Activated CD4-positive, CD25-positive, alpha-beta regulatory T cell treated with anti-CD3 and anti-CD28 coated beads, Interleukin-2, amount 50 U/mL, for 72 hours (primary cell): ENCODE data around the gene SH2D5.
"Not testable (repeated sequence)": the region's sequence is repeated elsewhere in the genome, so short reads cannot be mapped to it uniquely, and the experiment has no call there.

Experiments
- DNase-seq: peaks from one replicate; pipeline ENCODE4 v3.0.0; 2021

The SH2D5 gene

GRCh38 chr1:20727746-20728316 lies 4.7 kb downstream of the SH2D5 start:
- DNase-seq, result no peak

GRCh38 chr1:20726932-20727745 lies 5.4 kb downstream of the SH2D5 start:
- no peak for DNase-seq

GRCh38 chr1:20726118-20726911 lies 6.2 kb downstream of the SH2D5 start:
- DNase-seq, result no peak

- DNase-seq, result no peak
These were observed 7.0 kb downstream of the SH2D5 start for GRCh38 chr1:20725189-20726117.

GRCh38 chr1:20724364-20725188 lies 7.9 kb downstream of the SH2D5 start:
- no peak for DNase-seq

GRCh38 chr1:20723537-20724363 lies 8.8 kb downstream of the SH2D5 start:
- DNase-seq, result no peak

GRCh38 chr1:20723159-20723536 lies 9.4 kb downstream of the SH2D5 start:
- no peak for DNase-seq

GRCh38 chr1:20721117-20722061 lies 11.1 kb downstream of the SH2D5 start:
- no peak for DNase-seq

- no peak for DNase-seq
These were observed 11.8 kb downstream of the SH2D5 start for GRCh38 chr1:20720631-20721091.

- no peak for DNase-seq
These were observed 12.5 kb downstream of the SH2D5 start for GRCh38 chr1:20719871-20720620.

GRCh38 chr1:20719261-20719660 lies 13.2 kb downstream of the SH2D5 start:
- peak; percentile 3 for DNase-seq

- not testable (repeated sequence) for DNase-seq
These were observed 14.1 kb downstream of the SH2D5 start for GRCh38 chr1:20718343-20718882.

- DNase-seq, result peak; percentile 66
These were observed 14.8 kb downstream of the SH2D5 start, which contains the start of gene KIF17 for GRCh38 chr1:20717452-20718342. Gene KIF17, minus strand, starts transcription at chr1:20718007. Its CDS starts 301 bp downstream, at chr1:20717706.

GRCh38 chr1:20716232-20716631 lies 16.3 kb downstream of the SH2D5 start:
- no peak for DNase-seq

- no peak for DNase-seq
These were observed 17.1 kb downstream of the SH2D5 start for GRCh38 chr1:20715406-20715805.

- DNase-seq, result no peak
These were observed 19.1 kb downstream of the SH2D5 start for GRCh38 chr1:20713440-20713839.

GRCh38 chr1:20712215-20712577 lies 20.3 kb downstream of the SH2D5 start:
- no peak for DNase-seq
